Heart left ventricle (tissue), 16 donors: ENCODE data around the gene ASH1L. TPM values are rescaled to one million over a fixed set of nuclear protein-coding genes. Genes with fewer than 3 reads are reported as not detected.
A peak's percentile ranks its signal among the peaks of the same experiment; 100 is the strongest.
"Not testable (repeated sequence)": the region's sequence is repeated elsewhere in the genome, so short reads cannot be mapped to it uniquely, and the experiment has no call there.

Experiments
- ATAC-seq, 4 donors: fragments of 200-7000 bp; cut with Tn5 transposase; one replicate each; pipeline ENCODE4 v1.9.1; 2020 to 2022; ENCODE audit warnings: moderate library complexity in 4 of 4, mild to moderate bottlenecking in 3 of 4, moderate number of reproducible peaks in 1 of 4
- DNase-seq, 5 donors: peaks; one replicate each; pipeline ENCODE4 v3.0.0-alpha.2; 2020
- H3K27ac ChIP-seq, 12 donors: fragments of 200-600 bp; sonication (generic) in 4 of 12; one replicate each; pipeline versions ENCODE4 v1.5.0 to v1.8.0; 2016 to 2022; ENCODE audit warnings: mild to moderate bottlenecking in 2 of 12
- H3K27me3 ChIP-seq, 9 donors: fragments of 200-600 bp; sonication (generic) in 2 of 9; one replicate each; pipeline versions ENCODE4 v1.5.1 to v1.8.0; 2016 to 2022; ENCODE audit warnings: mild to moderate bottlenecking in 3 of 9
- H3K36me3 ChIP-seq, 9 donors: fragments of 200-600 bp; sonication (generic) in 2 of 9; one replicate each; pipeline versions ENCODE4 v1.5.0 to v1.8.0; 2018 to 2022; ENCODE audit warnings: mild to moderate bottlenecking in 2 of 9
- H3K4me1 ChIP-seq, 12 donors: fragments of 200-600 bp; sonication (generic) in 4 of 12; one replicate each; pipeline versions ENCODE4 v1.5.0 to v1.8.0; 2016 to 2022; ENCODE audit warnings: mild to moderate bottlenecking in 3 of 12
- H3K4me3 ChIP-seq, 12 donors: fragments of 200-600 bp; sonication (generic) in 4 of 12; one replicate each; pipeline versions ENCODE4 v1.5.0 to v1.8.0; 2017 to 2022; ENCODE audit warnings: mild to moderate bottlenecking in 9 of 12, moderate library complexity in 4 of 12
- H3K9me3 ChIP-seq, 12 donors: fragments of 200-600 bp; sonication (generic) in 4 of 12; one replicate each; pipeline versions ENCODE4 v1.5.0 to v1.8.0; 2016 to 2022; ENCODE audit warnings: mild to moderate bottlenecking in 1 of 12
- POLR2A ChIP-seq, 2 donors: fragments of 450-650 bp; IDR thresholded peaks; one replicate each; pipeline ENCODE4 v1.6.1; 2017; ENCODE audit warnings: antibody characterized with exemption in 2 of 2, mild to moderate bottlenecking in 2 of 2, moderate library complexity in 2 of 2
- WGBS, 4 donors: extraction: QIAGEN DNeasy Blood & Tissue Kit in 2 of 4; methylation state at CpG; one replicate each; pipeline versions ENCODE4 v1.1.5 to v1.1.7; 2013 to 2018; 5-methylcytosine and 5-hydroxymethylcytosine counted together
- intact Hi-C, 10 donors: fragments of 100-400 bp; cut with DNase I; formaldehyde crosslinking; loops; one replicate each; pipeline versions ENCODE4 v1.11.1 to v1.14.2; 2022
- polyA plus RNA-seq, 2 donors: library from polyadenylated mRNA; stranded (reverse); fragments of 200-250 nt; gene quantifications; one replicate each; pipeline ENCODE4 v1.2.3, GENCODE V29; 2013
- total RNA-seq, 9 donors: library from RNA; depleted of rRNA in 2 of 9; stranded (reverse); fragments of >200 nt in 2 of 9; fragmentation: NEBNext Ultra II Directional in 3 of 9; extraction: Animal tissue kit (Norgen Biotek cat#: 25700) in 3 of 9; gene quantifications; one replicate each; pipeline versions ENCODE4 v1.1.0 to v1.2.4, GENCODE V29; 2016 to 2023
- TF ChIP-seq, protein P1 (sequence below), 12 donors: fragments of 200-600 bp; sonication (generic) in 4 of 12; IDR thresholded peaks; one replicate each; pipeline versions ENCODE4 v1.5.0 to v1.8.0; 2018 to 2022; ENCODE audit warnings: antibody characterized with exemption in 12 of 12, mild to moderate bottlenecking in 5 of 12
- donor health status: ischemic (EF 13 %, LVEDD 7.1; RV severe dilation, severe dysfunction).
- donor health status: healthy with polysubstance abuse.
- donor health status: DM: no; HTN: yes; CAD: no.
- donor health status: DM: no; HTN: no; CAD: no.
- donor health status: ischemic (EF 25% LVEDD 6.9; RV normal size, moderate dysfunction).
- donor health status: ischemic (EF 25% LVEDD 5.7; RV mildly dilated, moderate dysfunction).
- donor health status: healthy.
- donor health status: DM: yes; HTN: yes; CAD: no.
- donor health status: ischemic (EF 35%, LVEDD 5.7; RV mildly dilated, moderate dysfunction).
- donor health status: nonischemic (EF 11% LVEDD 7.7; RV severe dilation, severe dysfunction).
- donor health status: DM: yes; HTN: yes; CAD: no.
- donor health status: PGD.
- donor health status: ischemic (EF 29% LVEDD 5.4; RV normal size, mild dysfunction).
- donor health status: nonischemic (EF 23%, LVEDD 6.1; RV moderate dilation, normal function).

ASH1L gene
- total and polyA plus RNA-seq, 11 donors: 9.3 to 56.0 (median 43.7) TPM

- Histone ChIP-seq H3K4me1 (peaks cover 0 to 19% (median 11%) of the 10 kb centered on the region in 12 donors), H3K36me3 (peaks cover 0 to 70% (median 37%) of the 10 kb centered on the region in 9 donors), H3K27me3 (no peaks in the 10 kb centered on the region), H3K9me3 (no peaks in the 10 kb centered on the region), H3K27ac (no peak overlapping the region), H3K4me3 (no peak overlapping the region)
- WGBS, 4 donors: 85 to 95% (median 92%) methylated on average over 1 of the region's 1 CpG
- DNase-seq: no peak
- intact Hi-C loops: no loop called here
- no peak for ATAC-seq
- TF ChIP-seq POLR2A (IDR thresholded peaks at IDR 0.05): no peak
- TF ChIP-seq, protein P1, sequence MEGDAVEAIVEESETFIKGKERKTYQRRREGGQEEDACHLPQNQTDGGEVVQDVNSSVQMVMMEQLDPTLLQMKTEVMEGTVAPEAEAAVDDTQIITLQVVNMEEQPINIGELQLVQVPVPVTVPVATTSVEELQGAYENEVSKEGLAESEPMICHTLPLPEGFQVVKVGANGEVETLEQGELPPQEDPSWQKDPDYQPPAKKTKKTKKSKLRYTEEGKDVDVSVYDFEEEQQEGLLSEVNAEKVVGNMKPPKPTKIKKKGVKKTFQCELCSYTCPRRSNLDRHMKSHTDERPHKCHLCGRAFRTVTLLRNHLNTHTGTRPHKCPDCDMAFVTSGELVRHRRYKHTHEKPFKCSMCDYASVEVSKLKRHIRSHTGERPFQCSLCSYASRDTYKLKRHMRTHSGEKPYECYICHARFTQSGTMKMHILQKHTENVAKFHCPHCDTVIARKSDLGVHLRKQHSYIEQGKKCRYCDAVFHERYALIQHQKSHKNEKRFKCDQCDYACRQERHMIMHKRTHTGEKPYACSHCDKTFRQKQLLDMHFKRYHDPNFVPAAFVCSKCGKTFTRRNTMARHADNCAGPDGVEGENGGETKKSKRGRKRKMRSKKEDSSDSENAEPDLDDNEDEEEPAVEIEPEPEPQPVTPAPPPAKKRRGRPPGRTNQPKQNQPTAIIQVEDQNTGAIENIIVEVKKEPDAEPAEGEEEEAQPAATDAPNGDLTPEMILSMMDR (IDR thresholded peaks at IDR 0.05): no peak
These were observed 108.5 kb downstream of the ASH1L start for GRCh38 chr1:155454096-155454495.

GRCh38 chr1:155453141-155453540 is 109.5 kb downstream of the ASH1L start:
- no peak overlapping the region for H3K4me3 ChIP-seq
- peaks cover 0 to 19% (median 11%) of the 10 kb centered on the region in 12 donors for H3K4me1 ChIP-seq
- H3K9me3 ChIP-seq: no peaks in the 10 kb centered on the region
- H3K27me3 ChIP-seq: no peaks in the 10 kb centered on the region
- H3K27ac ChIP-seq: no peak overlapping the region
- TF ChIP-seq, protein P1 (IDR thresholded peaks at IDR 0.05): no peak
- TF ChIP-seq POLR2A (IDR thresholded peaks at IDR 0.05): no peak
- intact Hi-C loops: no loop called here
- WGBS, 4 donors: 95 to 97% (median 95%) methylated on average over 7 of the region's 7 CpGs
- no peak for ATAC-seq
- DNase-seq: no peak
- H3K36me3 ChIP-seq: peaks cover 0 to 66% (median 33%) of the 10 kb centered on the region in 9 donors

GRCh38 chr1:155451199-155451598 is 111.4 kb downstream of the ASH1L start:
- peaks cover 0 to 61% (median 35%) of the 10 kb centered on the region in 9 donors for H3K36me3 ChIP-seq
- H3K4me1 ChIP-seq: peaks cover 0 to 13% (median 9%) of the 10 kb centered on the region in 12 donors
- no peak overlapping the region for H3K27ac ChIP-seq
- intact Hi-C loops: no loop called here
- H3K27me3 ChIP-seq: no peaks in the 10 kb centered on the region
- DNase-seq (no peak), ATAC-seq (no peak)
- H3K4me3 ChIP-seq: no peak overlapping the region
- no peaks in the 10 kb centered on the region for H3K9me3 ChIP-seq
- WGBS, 4 donors: 89 to 96% (median 95%) methylated on average over 7 of the region's 7 CpGs
- no peak for TF ChIP-seq POLR2A (IDR thresholded peaks at IDR 0.05)
- TF ChIP-seq, protein P1 (IDR thresholded peaks at IDR 0.05): no peak

- not testable (repeated sequence) for H3K27me3 ChIP-seq, H3K9me3 ChIP-seq, DNase-seq, ATAC-seq, H3K27ac ChIP-seq, H3K4me1 ChIP-seq, H3K4me3 ChIP-seq
- intact Hi-C loops: loop anchor here in 1 of 10 donors (10.0 kb wide), 1 partner anchor 142 kb away; no protein-coding TSS in a partner anchor
- H3K36me3 ChIP-seq: peaks cover 0 to 26% (median 15%) of the 10 kb centered on the region in 9 donors
- WGBS, 4 donors: 91 to 97% (median 96%) methylated on average over 6 of the region's 6 CpGs
These were observed 120.2 kb downstream of the ASH1L start for GRCh38 chr1:155442431-155442830.

DNA sequence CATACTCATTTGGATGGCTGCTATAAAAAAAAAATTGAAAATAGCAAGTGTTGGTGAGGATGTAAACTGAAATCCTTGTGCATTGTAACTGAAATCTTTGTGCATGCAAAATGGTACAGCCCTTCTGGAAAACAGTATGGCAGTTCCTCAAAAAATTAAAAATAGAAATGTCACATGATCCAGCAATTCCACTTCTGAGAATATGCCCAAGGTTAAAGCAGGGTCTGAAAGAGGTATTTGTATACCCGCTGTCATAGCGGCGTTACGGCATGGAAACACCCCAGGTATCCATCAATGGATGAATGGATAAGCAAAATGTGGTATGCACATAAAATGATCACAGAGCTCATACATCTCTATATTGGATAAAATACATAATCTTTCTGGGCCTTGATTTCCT is 125.2 kb downstream of the ASH1L start:
- Histone ChIP-seq H3K27me3 (no peaks in the 10 kb centered on the region), H3K4me1 (peaks cover 0 to 14% (median 0%) of the 10 kb centered on the region in 12 donors), H3K9me3 (no peaks in the 10 kb centered on the region), H3K36me3 (peaks cover 0 to 58% (median 43%) of the 10 kb centered on the region in 9 donors), H3K27ac (peak overlapping the region in 4 of 12 donors; percentile 9 to 33 (median 19)), H3K4me3 (no peak overlapping the region)
- DNase-seq (no peak), ATAC-seq (peak in 3 of 4 donors; percentile 39 to 70 (median 53))
- TF ChIP-seq POLR2A (IDR thresholded peaks at IDR 0.05): no peak
- TF ChIP-seq, protein P1 (IDR thresholded peaks at IDR 0.05): no peak
- intact Hi-C loops: no loop called here
- WGBS, 4 donors: 77 to 80% (median 79%) methylated on average over 4 of the region's 4 CpGs

DNA sequence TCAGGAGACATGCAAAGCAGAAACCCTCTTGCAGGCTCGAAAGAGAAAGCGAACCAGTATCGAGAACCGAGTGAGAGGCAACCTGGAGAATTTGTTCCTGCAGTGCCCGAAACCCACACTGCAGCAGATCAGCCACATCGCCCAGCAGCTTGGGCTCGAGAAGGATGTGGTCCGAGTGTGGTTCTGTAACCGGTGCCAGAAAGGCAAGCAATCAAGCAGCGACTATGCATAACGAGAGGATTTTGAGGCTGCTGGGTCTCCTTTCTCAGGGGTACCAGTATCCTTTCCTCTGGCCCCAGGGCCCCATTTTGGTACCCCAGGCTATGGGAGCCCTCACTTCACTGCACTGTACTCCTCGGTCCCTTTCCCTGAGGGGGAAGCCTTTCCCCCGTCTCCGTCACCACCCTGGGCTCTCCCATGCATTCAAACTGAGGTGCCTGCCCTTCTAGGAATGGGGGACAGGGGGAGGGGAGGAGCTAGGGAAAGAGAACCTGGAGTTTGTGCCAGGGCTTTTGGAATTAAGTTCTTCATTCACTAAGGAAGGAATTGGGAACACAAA is 128.7 kb downstream of the ASH1L start:
- H3K9me3 ChIP-seq, H3K27ac ChIP-seq, DNase-seq, ATAC-seq, intact Hi-C loops, H3K27me3 ChIP-seq, H3K4me3 ChIP-seq: not testable (repeated sequence)
- Histone ChIP-seq H3K36me3 (peaks cover 0 to 68% (median 44%) of the 10 kb centered on the region in 9 donors), H3K4me1 (peaks cover 0 to 15% (median 0%) of the 10 kb centered on the region in 12 donors)
- WGBS, 4 donors: 94 to 96% (median 95%) methylated on average over 13 to 14 of the region's 14 CpGs
